Measurements from ENCODE around the gene XKR3.
"Not testable (repeated sequence)": the region's sequence is repeated elsewhere in the genome, so short reads cannot be mapped to it uniquely, and the experiment has no call there.

The XKR3 gene

DNA sequence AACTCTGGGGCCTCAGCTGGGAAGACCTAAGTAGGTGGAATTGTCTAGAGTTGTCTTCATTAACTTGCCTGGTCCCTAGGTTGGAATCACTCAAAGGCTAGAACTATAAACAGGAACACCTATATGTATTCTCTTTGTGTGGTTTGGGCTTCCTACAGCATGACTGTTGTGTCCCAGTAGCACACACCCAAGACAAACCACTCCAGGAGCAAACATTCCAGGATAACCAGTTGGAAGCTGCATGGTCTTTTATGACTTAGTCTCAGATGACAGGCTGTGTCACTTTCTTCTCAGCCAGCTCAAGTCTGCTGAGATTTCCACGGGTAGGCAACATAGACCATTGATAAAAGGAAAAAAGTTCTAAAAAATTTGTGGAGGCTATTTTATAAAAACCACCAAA is 90.9 kb downstream of the XKR3 start:
- DNase-seq: not testable (repeated sequence)
